22Rv1 (cell line): ENCODE results near the gene SEMA4F.

ENCODE experiments used
- H3K27ac ChIP-seq: fragments of 450-650 bp; 2 replicates; pipeline ENCODE4 v1.5.1; 2017
- CTCF ChIP-seq: fragments of 450-650 bp; IDR thresholded peaks from 2 replicates; pipeline ENCODE4 v1.5.1; 2017; ENCODE audit warnings: mild to moderate bottlenecking
- ZFX ChIP-seq: fragments of 450-650 bp; IDR thresholded peaks from 2 replicates; pipeline ENCODE4 v1.6.1; 2017; ENCODE audit warnings: antibody characterized with exemption, borderline replicate concordance

SEMA4F gene

GRCh38 chr2:74695663-74696062 lies 41.6 kb downstream of the SEMA4F start:
- no peak overlapping the region for H3K27ac ChIP-seq
- TF ChIP-seq ZFX (no peak), CTCF (no peak)

DNA sequence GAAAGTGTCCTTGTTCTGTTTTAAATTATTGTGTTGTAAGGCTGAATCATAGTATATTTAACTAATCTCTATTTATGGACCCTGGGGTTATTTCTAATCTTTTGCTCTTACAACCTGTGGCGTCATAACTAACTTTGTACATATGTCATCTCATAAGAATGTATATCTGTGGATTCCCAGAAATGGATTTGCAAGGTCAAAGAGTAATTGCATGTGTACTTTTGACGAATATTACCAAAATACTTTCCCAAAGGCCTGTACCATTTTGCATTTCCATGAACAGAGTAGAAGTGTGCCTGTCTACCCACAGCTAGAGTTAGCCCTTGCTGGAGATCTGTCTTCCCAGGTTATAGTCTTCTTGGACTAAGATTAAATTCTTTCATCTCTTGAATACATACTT lies 42.8 kb downstream of the SEMA4F start:
- TF ChIP-seq ZFX (no peak), CTCF (no peak)
- no peak overlapping the region for H3K27ac ChIP-seq

DNA sequence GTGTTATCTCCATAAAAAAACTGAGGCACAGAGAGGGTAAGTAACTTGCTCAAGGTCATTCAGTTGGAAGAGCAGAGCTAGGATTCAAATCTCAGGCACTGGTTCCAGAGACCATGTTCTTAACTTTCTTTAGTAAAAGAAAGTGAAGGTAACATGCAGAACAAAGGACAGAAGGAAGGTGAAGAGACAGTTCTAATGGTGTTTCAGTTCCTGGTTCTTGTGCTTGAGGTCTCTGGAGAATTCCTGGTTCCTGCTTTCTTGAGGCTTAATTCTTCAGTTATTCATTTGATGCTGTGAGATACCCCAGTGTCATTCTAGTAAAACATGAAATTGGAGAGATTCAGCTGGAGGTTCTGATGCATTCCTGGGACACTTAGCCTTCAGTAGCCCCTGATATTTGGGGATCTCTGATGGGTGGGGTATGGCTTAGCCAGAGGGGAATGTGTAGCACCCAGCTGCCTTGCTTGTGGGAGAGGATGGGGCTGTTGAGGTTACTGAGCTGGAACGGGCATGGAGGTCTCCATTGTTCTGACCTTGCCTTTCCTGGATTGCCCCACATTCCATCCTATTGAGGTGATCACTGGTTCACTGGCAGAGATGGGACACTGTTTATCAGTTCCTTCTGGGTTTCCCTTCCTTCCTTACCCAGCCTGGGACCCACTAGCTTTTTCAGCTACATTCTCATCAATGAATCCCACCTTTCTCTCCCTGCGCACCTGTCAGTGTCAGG lies 46.8 kb downstream of the SEMA4F start:
- H3K27ac ChIP-seq = no peak overlapping the region
- TF ChIP-seq ZFX = no peak
- TF ChIP-seq CTCF = no peak

DNA sequence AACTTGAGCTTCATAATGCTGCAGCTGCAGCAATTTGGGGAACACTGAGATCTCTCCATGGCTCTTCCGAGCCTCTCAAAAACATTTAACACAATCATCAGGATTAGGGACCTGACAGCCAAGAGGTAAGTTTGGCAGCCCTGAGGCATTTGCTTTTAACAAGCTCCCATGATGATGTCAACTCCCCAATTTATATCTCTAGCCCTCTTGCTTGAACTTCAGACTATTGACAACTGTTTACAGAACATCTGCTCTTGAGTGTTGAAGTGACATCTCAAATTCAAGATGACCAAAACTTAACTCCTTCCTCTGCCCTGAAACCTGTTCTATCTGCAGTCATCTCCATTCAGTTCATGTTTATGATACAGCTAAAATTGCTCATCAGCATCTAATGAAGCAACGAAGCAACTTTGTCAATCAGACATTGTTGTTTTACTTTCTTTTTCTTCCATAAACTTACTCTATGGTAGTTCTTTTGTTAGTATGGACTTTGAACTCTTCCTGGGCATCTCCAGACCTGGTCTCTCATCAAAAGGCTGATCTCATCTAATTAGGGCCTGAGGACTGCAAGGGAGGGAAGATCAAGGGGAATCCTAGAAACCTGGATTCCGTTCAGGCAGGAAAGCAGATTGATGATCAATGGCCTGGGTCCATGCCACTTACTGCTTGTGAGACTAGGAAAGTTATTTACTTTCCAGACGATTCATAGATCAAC lies 48.1 kb downstream of the SEMA4F start:
- TF ChIP-seq ZFX (no peak), CTCF (no peak)
- no peak overlapping the region for H3K27ac ChIP-seq

DNA sequence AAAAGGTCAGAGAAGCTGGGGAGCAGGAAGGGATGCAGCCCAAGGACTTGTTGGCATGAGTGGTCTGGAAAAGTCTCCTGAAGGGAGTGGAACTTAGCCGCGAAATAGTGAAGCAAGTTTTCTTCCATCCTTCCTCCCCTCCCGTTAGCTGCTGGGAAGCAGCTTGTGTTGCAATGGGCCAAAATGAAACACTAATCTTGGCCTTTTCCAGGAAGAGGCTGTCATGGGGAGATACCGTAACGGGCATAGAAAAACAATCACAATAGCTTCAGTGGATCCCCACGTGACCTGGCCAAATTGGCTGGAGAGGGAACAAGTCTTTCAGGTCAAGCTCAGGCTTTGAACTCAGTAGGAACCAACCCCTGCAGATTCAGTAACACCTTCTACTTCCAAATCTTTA lies 49.3 kb downstream of the SEMA4F start:
- TF ChIP-seq ZFX (no peak), CTCF (no peak)
- H3K27ac ChIP-seq = no peak overlapping the region

- TF ChIP-seq CTCF = no peak
- no peak for TF ChIP-seq ZFX
- H3K27ac ChIP-seq = no peak overlapping the region
These were observed 50.2 kb downstream of the SEMA4F start for GRCh38 chr2:74704216-74704615.

DNA sequence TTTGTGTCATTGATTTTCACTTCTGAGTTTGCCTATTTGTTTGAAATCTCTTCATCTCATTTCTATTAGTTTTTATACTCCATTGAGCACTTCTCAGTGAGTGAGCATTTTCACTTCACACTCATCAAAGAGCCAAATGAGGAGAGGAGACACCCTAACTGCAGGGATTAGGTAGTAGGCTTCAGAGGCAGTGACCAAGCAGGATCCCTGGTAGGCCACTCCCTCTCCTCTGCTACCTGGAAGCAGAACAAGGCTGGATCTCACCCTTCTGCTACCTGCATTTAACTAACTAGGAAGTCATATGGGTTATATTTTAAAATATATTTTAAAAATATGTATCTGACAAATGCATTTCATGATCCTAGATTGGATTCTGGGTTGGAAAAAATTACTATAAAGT lies 52.7 kb downstream of the SEMA4F start:
- H3K27ac ChIP-seq = no peak overlapping the region
- TF ChIP-seq ZFX = no peak
- no peak for TF ChIP-seq CTCF
